ENCODE data around the gene HSPA12A. TPM values are rescaled to one million over a fixed set of nuclear protein-coding genes. Genes with fewer than 3 reads are reported as not detected.

Gene HSPA12A
- total RNA-seq, 4 donors from 2014 or later, result 6.4 to 9.9 (median 9.5) TPM

DNA sequence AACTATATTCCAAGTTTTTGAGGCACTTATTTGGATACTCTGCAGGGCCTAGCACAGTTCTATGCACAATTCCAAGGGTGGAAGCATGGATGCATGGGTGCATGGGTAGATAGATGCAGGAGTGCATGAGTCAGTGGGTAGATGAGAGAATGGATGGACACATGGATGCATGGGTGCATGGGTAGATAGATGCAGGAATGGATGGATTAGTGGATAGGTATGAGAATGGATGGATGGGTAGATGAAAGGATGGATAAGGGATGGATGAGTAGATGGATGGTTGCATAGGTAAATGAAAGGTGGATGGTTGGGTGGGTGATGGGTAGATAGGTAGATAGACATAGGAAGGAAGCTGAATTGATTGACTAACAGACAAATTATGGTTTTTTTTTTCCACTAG lies 106.0 kb downstream of the HSPA12A start:
- H3K4me3 ChIP-seq (ENCODE audit: low read depth, poor library complexity, severe bottlenecking), result no peak overlapping the region
- no peak for DNase-seq (ENCODE audit: low spot score in 2 of 2)
- intact Hi-C loops (cut with DNase I; ENCODE audit: low total_unique reads), result no loop called here
- TF ChIP-seq, protein P1, sequence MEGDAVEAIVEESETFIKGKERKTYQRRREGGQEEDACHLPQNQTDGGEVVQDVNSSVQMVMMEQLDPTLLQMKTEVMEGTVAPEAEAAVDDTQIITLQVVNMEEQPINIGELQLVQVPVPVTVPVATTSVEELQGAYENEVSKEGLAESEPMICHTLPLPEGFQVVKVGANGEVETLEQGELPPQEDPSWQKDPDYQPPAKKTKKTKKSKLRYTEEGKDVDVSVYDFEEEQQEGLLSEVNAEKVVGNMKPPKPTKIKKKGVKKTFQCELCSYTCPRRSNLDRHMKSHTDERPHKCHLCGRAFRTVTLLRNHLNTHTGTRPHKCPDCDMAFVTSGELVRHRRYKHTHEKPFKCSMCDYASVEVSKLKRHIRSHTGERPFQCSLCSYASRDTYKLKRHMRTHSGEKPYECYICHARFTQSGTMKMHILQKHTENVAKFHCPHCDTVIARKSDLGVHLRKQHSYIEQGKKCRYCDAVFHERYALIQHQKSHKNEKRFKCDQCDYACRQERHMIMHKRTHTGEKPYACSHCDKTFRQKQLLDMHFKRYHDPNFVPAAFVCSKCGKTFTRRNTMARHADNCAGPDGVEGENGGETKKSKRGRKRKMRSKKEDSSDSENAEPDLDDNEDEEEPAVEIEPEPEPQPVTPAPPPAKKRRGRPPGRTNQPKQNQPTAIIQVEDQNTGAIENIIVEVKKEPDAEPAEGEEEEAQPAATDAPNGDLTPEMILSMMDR (IDR thresholded peaks at IDR 0.05), result no peak
- no peak for TF ChIP-seq POLR2A (IDR thresholded peaks at IDR 0.05)

DNA sequence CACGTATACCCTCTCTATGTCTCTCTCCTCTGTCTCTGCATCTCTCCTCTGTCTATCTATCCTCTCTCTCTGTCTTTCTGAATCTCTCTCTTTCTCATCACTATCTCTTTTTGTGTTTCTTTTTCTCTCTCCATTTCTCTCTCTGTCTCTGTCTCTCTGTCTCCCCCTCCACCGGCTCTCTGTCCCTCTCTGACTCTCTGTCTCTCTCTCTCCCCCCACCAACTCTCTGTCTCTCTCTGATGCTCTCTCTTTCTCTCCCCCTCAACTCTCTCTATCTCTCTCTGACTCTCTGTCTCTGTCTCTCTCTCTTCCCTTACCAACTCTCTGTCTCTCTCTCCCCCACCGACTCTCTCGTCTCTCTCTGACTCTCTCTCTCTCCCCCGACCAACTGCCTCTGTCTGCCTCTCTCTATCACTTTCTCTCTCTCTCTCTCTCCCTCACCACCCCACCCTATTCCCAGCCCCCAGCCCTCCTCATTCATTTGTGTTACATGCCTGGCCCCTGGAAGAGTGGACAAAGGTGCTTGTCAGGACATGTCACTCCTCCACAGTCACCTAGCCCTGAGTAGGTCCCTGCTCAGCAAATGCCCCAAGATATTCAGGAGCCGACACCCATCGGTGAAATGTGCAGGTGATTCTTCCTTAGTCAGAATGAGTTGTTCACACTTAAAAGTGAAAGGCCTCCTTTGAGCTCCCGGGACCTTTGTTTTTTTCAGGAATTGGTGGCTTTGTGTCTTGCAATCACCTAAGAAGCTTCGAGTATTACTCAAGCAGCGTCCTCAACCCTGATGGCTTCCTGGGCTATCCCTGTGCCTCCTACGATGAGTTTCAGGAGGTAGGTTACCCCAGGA lies 108.0 kb downstream of the HSPA12A start:
- no peak for DNase-seq (ENCODE audit: low spot score in 2 of 2)
- intact Hi-C loops (cut with DNase I; ENCODE audit: low total_unique reads), result no loop called here
- 71 to 74% methylated on average over 11 of the region's 11 CpGs for WGBS, 2 donors
- no peak overlapping the region for H3K4me3 ChIP-seq (ENCODE audit: low read depth, poor library complexity, severe bottlenecking)
- TF ChIP-seq POLR2A (IDR thresholded peaks at IDR 0.05), result no peak

DNA sequence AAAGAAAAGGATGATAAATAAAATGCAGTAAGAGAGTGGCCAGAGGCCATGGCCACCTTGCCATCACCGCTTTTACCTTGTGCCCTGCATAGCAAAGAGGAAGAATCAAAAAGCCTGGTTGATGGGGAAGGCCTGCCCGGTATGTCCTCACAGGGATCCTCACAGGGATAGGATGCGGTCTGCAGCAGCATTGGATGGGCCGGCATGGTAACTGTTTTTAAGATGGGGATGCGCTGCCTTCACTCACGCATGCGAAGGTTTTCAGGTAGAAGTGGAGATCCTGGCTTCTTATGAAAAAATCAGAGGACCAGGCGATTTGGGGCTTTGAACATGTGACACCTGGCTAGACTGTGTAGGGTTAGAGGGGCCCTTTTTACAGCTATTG lies 109.2 kb downstream of the HSPA12A start:
- 89 to 96% methylated on average over 8 of the region's 8 CpGs for WGBS, 2 donors
- DNase-seq (ENCODE audit: low spot score in 2 of 2), result no peak
- intact Hi-C loops (cut with DNase I; ENCODE audit: low total_unique reads), result no loop called here
- no peak overlapping the region for H3K4me3 ChIP-seq (ENCODE audit: low read depth, poor library complexity, severe bottlenecking)
- TF ChIP-seq, protein P1 (IDR thresholded peaks at IDR 0.05), result no peak
- no peak for TF ChIP-seq POLR2A (IDR thresholded peaks at IDR 0.05)

DNA sequence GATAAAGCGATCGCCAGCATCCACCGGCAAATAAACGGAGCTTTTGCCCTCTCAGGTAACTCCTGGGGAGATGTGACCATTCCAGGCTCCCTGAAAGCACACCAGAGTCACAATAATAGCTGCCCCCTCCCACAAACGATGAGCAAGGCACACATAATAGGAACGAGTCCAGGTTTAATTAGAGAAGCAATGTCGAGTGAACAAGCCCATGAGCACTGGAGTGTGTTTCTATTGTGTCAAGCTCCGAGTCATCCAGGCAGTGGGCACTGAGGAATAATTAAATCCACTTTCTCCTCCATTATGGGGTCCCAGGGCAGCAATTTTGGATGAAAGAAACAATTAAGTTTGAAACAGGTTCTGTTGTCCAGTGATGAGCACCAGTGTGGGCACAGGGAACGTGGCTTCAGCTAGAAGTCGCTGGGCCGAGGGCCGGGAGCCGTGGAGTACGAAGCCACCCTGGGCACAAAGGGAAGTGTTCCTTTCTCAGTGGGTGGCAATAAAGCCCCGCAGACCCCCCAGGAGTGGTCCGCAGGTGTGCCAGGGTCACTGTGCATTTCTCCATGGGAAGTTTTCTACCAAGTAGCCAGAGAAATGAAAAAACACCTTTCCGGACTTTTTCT lies 109.7 kb downstream of the HSPA12A start:
- WGBS, 2 donors, result 87 to 88% methylated on average over 17 of the region's 17 CpGs
- no peak for DNase-seq (ENCODE audit: low spot score in 2 of 2)

DNA sequence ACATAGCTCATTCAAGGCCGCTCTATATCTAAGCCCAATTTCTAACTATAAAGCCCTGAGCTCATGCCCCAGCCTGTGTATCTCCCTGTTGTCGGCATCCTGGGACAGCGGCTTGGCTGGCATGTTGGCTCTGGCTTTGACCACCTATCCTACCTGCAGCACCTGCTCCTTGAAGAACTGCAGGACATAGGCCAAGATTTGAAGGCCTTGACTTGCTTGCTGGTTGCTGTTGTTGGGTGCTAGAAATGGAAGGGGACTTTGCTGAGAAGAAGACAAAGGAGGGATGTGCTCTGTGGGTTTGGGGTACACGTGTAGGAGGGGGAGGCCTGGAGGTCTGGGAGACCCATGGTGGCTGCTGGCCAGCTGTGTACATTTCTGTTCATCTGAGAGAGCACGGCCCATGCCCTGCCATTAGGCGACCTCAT lies 110.5 kb downstream of the HSPA12A start:
- intact Hi-C loops (cut with DNase I; ENCODE audit: low total_unique reads), result no loop called here
- WGBS, 2 donors, result 82 to 89% methylated on average over 6 of the region's 6 CpGs

More for the DNA sequence above, 109.7 kb downstream of the HSPA12A start:
- TF ChIP-seq POLR2A (IDR thresholded peaks at IDR 0.05), result no peak
- TF ChIP-seq, protein P1 (IDR thresholded peaks at IDR 0.05), result no peak
- intact Hi-C loops (cut with DNase I; ENCODE audit: low total_unique reads), result no loop called here
- H3K4me3 ChIP-seq (ENCODE audit: low read depth, poor library complexity, severe bottlenecking), result no peak overlapping the region

DNA sequence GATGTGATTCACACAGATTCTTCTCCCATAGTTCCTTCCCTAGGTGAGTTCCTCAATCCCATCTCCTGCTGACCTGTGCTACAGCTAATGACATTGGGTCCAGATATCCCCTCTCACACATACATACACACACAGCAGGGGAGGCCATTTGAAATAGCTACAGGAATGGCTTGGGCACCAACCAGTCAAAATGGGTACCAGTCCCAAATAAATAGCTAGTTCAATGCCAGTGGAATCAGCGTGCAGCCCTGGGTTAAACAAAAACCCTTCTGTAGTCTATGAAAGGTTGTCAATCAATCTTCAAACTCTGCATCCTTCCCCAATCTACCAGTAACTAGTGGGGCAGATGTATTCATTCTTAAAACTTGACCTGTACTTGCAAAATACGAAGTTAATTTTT lies 112.3 kb downstream of the HSPA12A start:
- DNase-seq (ENCODE audit: low spot score in 2 of 2), result no peak
- WGBS, 2 donors, result 68 to 85% methylated on average over 2 of the region's 2 CpGs
- intact Hi-C loops (cut with DNase I; ENCODE audit: low total_unique reads), result no loop called here
- TF ChIP-seq POLR2A (IDR thresholded peaks at IDR 0.05), result no peak
- H3K4me3 ChIP-seq (ENCODE audit: low read depth, poor library complexity, severe bottlenecking), result no peak overlapping the region

More for the DNA sequence above, 110.5 kb downstream of the HSPA12A start:
- H3K4me3 ChIP-seq (ENCODE audit: low read depth, poor library complexity, severe bottlenecking), result no peak overlapping the region
- TF ChIP-seq, protein P1 (IDR thresholded peaks at IDR 0.05), result no peak
- no peak for TF ChIP-seq POLR2A (IDR thresholded peaks at IDR 0.05)
- DNase-seq (ENCODE audit: low spot score in 2 of 2), result no peak
